ENCODE measurements around the gene GPR142.

The GPR142 gene

DNA sequence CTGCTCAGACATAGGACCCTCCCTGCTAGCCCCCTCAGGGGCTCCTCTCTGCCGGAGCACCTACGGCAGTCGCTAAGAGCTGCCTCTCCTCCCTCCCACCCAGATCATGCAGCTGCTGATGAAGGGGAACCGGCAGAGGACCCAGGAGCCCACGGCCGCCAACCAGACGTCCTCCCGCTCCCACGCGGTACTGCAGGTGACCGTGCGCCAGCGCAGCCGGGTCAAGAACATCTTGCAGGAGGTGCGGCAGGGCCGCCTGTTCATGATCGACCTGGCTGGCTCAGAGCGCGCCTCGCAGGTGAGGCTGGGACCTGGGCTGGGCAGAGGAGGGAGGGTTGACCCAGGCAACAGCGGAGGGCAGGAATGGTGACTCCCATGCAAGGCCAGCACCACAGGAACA, 22.6 kb upstream of the GPR142 start:
- no peak for DNase-seq (ENCODE audit: low read depth)

DNA sequence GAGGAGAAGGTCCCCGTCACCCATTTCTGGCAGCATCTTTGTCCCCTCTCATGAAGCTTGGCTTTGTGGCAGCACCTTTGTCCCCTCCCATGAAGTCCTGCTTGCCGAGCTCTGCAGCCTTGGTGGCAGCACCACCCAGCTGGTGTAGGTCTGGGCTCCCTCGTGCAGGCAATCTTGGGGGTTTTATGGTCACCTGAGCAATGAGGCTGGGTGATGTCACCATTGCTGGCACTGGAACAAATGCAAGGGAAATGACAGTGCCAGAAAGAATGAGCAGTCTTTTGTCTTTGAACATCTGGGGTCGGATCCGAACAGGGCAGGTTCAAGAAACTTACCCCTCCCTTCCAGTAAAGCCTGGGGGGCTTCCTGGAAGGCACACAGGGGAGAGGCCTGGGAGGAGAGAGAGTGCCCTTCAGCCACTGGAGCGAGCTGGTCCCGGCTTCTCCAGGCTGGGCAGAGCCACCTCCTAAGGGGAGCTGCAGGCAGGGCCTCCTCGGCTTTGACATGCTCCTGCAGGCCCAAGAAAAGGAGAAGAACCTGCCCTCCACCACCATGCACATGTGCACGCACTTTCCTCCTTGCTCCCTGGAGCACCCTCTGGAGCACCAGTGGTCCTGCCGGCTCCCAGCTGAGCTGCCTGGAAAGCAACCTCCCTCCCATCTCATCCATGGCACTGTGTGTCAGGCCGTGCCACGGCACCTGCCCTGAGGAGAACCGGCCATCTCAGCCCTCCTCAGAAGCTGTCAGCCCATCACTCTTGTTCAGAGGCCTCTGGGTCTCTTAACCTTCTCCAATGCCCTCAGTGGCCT, 21.7 kb upstream of the GPR142 start:
- no peak for DNase-seq (ENCODE audit: low read depth)

DNA sequence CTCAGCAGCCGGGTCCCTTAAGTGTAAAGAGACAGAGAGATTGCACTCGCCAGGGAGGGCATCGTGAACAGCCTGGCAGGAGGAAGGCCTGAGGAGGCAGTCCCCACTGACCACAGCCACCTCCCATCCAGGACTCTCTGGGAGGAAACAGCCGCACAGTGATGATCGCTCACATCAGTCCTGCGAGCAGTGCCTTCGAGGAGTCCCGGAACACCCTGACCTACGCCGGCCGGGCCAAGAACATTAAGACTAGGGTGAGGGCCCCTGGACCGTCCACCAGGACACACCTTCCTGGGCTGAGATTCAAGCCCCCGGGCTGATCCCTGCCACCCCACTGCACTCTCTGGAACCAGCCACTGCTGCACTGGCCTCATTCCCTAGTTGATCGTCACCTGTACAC, 19.7 kb upstream of the GPR142 start:
- DNase-seq (ENCODE audit: low read depth): no peak

DNA sequence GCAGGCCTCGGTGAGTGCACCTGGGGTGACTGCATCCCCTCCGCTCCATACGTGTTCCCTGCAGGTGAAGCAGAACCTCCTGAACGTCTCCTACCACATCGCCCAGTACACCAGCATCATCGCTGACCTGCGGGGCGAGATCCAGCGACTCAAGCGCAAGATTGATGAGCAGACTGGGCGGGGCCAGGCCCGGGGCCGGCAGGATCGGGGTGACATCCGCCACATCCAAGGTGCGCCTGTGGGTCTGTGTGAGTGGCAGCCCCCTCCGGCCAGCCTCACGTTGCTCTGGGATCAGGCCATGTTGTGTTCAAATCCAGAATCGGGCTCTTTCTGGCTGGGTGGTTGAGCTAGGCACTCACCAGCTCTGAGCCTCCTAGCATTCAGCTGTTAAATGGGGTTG, 18.2 kb upstream of the GPR142 start:
- DNase-seq (ENCODE audit: low read depth): no peak

DNA sequence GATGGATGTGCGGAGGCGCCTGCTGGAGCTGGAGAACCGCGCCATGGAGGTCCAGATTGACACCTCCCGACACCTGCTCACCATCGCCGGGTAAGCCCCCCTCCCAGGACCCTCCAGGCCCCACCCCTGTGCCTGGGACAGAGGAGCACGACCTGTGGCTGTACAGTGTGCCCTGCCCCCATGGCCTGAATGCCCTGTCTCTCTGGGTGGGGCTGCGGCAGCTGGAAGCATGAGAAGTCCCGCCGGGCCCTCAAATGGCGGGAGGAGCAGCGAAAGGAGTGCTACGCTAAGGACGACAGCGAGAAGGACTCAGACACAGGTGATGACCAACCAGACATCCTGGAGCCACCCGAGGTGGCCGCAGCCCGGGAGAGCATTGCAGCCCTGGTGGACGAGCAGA, 16.8 kb upstream of the GPR142 start:
- DNase-seq (ENCODE audit: low read depth): no peak

DNA sequence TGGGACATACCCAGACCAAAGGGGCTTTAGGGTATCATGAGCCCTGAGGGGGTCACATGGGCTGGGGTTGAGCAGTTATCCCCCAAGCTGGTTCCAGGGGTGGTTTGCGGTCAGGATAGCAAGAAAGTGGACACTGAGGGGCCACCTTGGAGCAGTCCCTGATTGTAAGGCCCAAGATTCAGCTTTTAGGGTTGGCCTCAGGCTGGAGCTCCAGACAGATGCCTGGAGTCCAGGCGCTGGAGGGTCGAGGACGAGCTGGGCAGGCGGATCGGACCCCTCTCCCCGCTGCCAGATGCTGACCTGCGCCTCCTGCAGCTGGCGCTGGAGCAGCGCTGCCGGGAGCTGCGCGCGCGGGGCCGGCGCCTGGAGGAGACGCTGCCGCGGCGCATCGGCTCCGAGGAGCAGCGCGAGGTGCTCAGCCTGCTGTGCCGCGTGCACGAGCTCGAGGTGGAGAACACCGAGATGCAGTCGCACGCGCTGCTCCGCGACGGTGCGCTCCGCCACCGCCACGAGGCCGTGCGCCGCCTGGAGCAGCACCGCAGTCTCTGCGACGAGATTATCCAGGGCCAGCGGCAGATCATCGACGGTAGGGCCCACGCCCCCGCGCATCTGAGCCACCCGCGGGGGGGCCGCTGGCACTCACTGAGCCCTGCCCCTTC, 15.6 kb upstream of the GPR142 start:
- DNase-seq (ENCODE audit: low read depth): no peak

DNA sequence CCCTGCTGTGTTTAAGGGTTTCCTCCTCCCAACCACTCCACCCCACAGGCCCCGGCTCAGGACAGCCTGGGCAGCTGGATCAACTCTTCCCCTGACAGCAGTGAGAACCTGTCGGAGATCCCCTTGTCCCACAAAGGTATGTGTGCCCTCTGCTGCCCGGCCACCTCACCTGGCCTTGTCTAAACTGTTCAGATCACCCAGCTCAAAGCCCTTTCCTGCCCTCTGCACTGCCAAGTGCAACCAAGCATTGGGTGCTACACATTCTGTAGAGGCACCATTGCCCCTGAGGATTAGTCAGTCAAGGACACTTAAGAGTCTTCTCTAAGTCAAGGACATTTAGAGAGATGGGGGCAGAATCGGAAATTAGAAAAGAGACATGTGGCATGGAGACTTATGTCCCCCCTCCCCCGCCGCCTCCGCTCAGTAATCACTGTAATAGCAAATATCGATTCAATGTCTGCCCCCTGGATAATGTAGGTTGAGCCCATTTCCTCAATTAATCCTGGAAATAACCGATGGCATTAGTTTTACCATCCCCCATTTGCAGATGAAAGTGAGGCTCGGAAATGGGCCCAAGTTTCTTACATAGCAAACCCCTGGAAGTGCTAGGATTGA, 13.8 kb upstream of the GPR142 start:
- no peak for DNase-seq (ENCODE audit: low read depth)

DNA sequence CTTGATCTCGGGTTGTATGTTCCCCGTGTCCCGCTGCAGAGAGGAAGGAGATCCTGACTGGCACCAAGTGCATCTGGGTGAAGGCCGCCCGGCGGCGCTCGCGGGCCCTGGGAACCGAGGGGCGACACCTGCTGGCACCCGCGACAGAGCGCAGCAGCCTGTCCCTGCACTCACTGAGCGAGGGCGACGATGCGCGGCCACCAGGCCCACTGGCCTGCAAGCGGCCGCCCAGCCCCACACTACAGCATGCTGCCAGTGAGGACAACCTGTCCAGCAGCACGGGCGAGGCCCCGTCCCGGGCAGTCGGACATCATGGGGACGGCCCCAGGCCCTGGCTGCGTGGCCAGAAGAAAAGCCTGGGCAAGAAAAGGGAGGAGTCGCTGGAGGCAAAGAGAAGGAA, 13.2 kb upstream of the GPR142 start:
- peak; percentile 41 for DNase-seq (ENCODE audit: low read depth)

DNA sequence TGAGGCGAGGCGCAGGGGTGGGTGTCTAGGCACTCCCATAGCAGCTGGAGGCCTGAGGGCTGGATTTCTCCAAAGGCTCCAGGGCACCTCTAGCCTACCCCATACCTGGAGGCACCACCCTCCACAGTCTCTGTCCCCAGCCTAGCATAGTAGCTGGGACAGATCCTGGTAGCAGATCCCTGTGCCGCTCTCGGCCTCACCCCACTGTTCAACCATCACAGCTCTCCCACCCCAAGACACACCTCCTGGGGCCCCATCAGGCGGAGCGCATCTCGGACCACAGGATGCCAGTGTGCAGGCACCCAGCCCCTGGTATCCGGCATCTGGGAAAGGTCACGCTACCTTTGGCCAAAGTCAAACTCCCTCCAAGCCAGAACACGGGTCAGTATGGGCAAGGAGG, 12.7 kb upstream of the GPR142 start:
- DNase-seq (ENCODE audit: low read depth): no peak

DNA sequence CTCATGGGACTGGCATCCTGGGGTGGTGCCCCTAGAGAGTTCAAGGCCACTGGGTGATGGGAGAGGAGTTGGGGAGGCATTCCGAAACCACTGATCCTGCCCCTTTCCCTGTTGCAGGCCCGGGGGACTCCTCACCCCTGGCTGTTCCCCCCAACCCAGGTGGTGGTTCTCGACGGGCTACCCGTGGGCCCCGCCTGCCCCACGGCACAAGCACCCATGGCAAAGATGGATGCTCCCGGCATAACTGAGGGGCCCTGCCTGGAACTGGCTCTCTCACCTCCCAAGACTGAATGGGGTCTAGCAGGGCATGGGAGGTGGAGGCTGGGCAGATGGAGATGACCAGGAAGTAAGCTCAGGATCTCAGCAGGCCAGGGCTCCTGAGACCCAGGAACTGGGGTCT, 12.2 kb upstream of the GPR142 start:
- no peak for DNase-seq (ENCODE audit: low read depth)

DNA sequence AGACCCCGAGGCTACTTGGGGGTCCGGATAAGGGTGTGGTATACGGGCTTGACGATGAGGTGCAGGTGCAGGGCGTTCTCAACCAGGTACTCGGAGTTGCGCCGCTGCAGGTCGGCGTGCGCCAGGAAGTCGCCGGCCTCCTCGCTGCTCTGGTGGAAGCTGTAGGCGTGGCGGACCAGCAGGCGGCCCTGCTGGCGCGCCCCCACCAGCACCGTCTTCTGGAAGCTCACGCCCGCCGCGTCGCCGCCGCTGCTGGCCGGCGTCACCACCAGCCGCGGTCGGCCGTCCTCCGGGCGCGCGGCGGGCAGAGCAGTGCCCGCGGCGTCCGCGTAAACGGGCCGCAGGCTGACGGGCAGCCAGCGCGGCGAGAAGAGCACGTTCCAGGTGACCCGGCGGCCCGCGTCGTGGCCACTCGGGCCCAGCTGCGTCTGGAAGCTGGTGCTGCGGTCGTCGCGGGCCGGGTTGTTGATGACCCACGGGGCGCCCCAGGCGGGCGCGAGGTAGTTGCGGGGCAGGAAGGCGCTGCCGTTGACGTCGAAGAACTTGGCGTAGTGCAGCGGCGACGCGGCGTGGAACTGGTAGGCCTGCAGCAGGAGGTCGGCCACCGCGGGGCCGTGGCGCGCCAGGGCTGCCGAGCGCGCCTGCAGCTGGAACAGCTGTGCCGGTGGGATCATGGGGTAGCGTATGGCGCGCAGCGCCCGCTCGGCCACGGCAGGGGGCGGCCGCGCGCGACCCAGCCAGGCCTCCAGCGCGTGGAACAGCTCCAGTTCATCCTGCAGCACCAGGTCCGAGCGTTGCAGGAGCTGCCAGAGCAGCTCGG, 10.4 kb upstream of the GPR142 start:
- no peak for DNase-seq (ENCODE audit: low read depth)

DNA sequence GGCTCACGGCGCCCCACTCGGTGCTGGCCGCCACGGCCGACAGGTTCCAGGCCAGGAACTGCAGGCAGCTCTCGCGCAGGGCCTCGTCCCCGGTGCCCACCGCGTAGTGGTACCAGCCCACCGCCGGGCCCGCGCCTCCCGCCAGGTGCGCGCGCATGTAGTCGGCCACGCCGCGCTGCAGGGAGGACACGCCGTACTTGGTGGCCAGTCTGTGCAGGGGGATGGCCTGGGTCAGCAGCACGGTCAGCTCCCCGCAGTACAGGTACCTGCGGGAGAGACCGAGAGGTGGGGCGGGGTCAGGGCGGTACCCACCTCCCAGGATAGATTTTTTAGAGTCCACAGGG, 9.9 kb upstream of the GPR142 start:
- no peak for DNase-seq (ENCODE audit: low read depth)

DNA sequence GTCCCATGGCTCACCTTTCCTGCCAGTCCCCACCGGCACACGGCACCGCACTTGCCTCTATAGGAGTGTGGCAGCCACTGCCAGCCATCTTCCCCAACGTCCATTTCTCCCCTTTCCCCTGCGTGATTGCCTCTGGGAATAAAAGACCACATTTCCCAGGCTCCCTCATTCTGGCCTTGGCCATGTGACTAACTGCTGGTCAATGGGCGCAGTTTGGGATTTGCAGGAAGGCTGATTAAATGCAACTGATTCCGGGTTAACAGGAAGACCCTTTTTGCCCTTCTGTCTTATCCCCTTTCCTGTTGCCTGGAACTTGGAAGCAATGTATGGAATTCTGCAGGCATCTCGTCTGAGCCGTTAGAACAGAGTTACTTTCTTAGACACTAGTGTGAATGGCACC, 8.6 kb upstream of the GPR142 start:
- no peak for DNase-seq (ENCODE audit: low read depth)

DNA sequence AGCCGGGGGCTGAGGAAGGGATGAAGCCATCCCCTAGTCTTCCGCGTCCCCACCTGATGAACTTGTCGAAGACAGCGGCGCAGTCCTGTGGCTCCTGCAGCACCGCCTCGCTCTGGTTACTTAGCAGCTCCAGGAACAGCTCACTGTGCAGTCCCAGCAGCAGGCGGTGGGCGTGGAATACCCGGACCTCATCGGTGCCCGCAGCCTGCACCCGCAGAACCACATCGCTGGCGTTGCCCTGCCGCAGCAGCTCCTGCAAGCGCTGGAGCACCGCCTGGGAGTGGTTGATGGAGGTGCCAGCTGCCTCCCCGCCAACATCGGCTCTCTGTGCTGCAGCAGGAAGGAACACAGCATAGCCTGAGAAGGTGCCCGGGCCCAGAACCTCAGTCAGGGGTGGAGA, 7.4 kb upstream of the GPR142 start:
- DNase-seq (ENCODE audit: low read depth): no peak

DNA sequence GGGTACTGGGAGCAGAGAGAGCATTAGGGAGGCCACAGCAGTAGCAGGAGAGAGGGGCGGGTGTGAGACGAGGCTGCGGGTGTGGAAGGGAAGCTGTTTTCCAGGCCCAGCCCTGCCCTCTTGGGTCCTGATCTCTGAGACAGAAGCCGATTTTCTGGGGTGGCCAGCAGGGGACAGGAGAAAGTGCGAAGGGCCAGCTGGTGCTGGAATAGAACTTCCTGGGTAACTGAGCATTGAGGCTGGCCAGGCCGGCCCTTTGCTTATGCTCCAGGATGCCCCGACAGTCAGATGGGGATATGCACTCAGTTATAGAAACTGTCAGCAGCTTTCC, 6.4 kb upstream of the GPR142 start:
- DNase-seq (ENCODE audit: low read depth): no peak

DNA sequence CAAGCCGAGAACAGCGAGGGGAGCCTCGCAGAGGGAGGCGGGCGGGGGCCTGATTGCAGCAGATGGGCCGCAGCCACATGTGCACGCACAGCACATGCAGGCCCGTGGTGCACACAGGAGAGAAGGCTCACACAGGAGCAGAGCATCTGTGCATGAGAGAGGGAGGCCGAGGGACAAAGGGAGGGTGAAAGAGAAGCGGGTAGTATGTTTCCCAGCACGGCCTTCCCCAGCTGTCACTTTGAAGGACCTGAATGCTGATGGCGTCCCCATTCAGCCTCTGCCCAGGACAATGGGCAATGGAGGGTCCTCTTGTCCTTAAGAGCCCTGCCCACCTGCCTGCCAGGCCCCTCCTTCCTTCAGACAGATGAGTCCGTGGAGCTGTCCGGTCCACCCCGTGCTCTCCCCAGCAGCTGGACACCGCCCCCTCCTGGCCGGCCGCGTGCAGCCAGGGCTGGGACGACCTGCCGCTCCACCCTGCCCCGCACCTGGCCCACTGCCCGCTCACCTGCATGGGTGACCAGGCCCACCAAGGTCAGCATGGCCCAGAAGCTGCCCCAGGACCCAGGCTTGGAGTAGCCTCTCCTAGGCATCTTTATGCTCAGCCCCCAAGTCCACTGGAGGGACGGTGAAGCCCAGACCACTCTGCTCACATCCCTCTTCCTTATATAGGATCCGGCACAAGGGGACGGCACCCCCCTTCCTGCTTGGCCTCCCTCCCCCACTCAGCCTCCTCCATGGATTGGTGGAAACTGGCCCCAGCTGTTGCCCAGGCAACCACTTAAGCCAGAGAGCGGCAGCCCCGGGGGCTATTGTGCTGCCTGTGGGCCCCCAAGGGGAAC, 5.9 kb upstream of the GPR142 start, which contains the start of gene BTBD17:
Gene BTBD17 (minus strand): TSS at position 639 of the 839 bp plus-strand sequence. CDS start 49 bp downstream, at position 590.
- peak; percentile 26 for DNase-seq (ENCODE audit: low read depth)

DNA sequence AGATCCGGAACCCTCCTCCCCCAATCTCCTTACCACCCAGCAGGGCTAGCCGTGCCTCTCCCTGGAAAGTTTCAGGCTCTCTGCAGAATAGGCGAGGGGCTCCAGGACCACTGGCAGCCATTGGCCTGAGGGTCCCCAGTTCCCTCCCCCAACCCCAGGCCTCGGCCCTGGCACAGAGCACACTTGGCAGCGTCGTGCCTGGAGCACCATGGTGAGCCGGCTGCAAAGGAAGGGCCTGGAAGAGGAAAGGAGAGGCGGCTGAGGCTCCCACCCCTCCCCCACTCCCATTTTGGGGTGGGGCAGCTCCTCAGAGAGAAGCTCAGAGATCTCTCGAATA, 5.3 kb upstream of the GPR142 start:
- no peak for DNase-seq (ENCODE audit: low read depth)

DNA sequence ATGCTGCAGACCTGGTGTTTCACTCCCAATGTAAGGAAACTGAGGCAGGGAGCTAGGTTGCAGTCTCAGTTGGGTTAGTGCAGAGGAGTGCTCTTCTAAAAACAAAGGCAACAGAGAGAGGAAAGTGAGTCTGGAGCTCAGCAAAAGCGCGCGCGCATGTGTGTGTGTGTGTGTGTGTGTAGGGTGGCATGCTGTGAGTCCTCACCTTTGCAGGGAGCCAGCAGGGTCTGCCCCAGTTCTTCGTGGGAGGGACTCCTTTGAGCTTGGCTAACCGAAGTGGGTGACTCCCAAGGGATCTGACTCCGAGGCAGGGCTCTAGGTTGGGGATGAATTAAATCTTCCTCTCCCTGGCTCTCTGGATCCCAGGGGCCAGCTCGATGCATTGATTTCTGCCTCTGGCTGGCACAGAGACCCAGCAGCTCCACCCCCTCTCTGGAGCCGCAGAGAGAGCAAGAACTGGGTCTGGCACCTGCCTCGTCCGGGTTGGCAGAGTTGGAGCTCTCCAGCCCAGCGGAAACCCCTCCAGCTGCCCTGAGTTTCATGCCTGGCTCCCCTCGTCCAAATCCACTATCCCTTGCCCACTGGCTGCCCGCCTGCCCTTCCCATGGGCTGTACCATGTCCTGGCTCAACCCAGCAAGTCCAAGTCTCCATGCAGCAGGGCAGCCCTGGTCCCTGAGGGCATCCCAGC, 4.4 kb upstream of the GPR142 start:
- DNase-seq (ENCODE audit: low read depth): no peak

DNA sequence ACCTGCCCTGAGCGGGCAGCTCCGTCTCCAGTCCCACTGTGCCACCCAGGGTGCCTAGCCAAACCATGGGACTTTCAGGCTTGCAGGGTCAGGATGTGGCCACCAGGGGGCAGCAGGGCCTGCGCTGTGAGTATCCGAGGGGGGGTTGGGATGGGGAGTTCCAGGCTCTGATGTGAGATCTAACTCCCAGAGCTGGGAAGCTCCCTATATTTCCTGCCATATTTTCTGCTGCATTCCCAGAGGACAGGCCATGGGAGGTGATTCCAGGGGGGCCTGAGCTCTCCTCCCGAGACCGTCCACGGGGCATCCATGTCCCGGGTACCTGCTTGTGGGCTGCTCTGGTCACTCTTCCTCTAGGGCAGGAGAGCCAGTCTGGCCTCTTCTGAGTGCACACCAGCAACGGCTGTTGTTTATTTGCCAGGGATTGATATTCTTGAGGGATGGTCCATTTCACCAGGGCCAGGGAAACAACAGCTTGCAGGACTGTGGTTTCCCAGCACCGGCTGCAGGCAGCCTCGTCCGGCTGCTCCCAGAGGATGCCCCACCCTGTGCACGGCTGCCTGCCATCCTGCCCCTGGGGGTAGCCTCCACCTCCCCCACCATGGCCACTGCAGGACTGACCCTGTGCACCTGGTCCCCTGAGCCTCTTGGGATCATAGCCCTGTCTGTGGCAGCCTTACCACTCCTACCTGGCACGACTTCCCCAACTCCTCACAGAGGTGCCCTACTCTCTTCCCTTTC, 1.2 kb downstream of the GPR142 start:
- peak; percentile 76 for DNase-seq (ENCODE audit: low read depth)

DNA sequence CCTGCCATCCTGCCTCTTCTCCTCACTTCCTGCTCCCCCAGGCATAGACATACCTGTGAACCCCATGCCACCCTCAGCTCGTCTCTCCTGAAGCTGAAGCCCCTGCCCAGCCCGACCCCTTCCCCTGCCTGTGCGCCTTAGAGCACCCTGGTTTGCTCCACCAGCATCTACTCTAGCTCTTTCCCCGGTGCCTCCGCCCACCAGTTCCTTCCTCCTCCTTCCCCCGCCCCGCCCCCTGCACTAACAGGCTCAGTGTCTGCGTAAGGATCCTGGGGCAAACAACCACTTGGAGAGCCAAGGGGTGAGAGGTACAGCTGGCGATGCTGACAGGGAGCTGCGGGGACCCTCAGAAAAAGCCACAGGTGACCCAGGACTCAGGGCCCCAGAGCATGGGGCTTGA, 1.9 kb downstream of the GPR142 start:
- DNase-seq (ENCODE audit: low read depth): peak; percentile 65
